SK-N-MC (cell line): ENCODE data around the gene TMEM238L.

Experiments used
- DNase-seq: peaks from one replicate; pipeline ENCODE4 v3.0.0-alpha.2; 2011; ENCODE audit warnings: low read depth, low spot score
- H3K27ac ChIP-seq: fragments of 200-600 bp; sonication (generic); 2 replicates; pipeline ENCODE4 v1.5.1; 2016; ENCODE audit warnings: mixed run types
- H3K36me3 ChIP-seq: fragments of 200-600 bp; sonication (generic); 2 replicates; pipeline ENCODE4 v1.6.1; 2017; ENCODE audit warnings: antibody characterized with exemption, low read length, mixed read lengths; ENCODE audit not compliant: insufficient read depth
- H3K4me3 ChIP-seq: fragments of 200-600 bp; sonication (generic); 2 replicates; pipeline ENCODE4 v1.5.1; 2016
- H3K9ac ChIP-seq: fragments of 200-600 bp; sonication (generic); 2 replicates; pipeline ENCODE4 v1.8.0; 2017; ENCODE audit warnings: mixed run types, mixed read lengths; ENCODE audit not compliant: insufficient read length
- H3K9me3 ChIP-seq: fragments of 200-600 bp; sonication (generic); 2 replicates; pipeline ENCODE4 v1.6.1; 2017; ENCODE audit warnings: low read depth, mild to moderate bottlenecking, antibody characterized with exemption, low read length, moderate library complexity, mixed read lengths
- EZH2 ChIP-seq: fragments of 200-600 bp; sonication (generic); IDR thresholded peaks from one replicate; pipeline ENCODE4 v1.6.1; 2017; ENCODE audit warnings: antibody characterized with exemption
- FOXP2 ChIP-seq: optimal IDR thresholded peaks from 2 replicates; pipeline ENCODE3; 2011; ENCODE audit warnings: mild to moderate bottlenecking, moderate library complexity; ENCODE audit not compliant: insufficient read depth; ENCODE audit errors: extremely low read length, control extremely low read depth
- POLR2AphosphoS5 ChIP-seq: IDR thresholded peaks from 2 replicates; pipeline ENCODE4 v1.6.1; 2012; ENCODE audit warnings: mild to moderate bottlenecking, low read depth, low read length, borderline replicate concordance

The TMEM238L gene

GRCh38 chr17:10757647-10758046 is 46.3 kb downstream of the TMEM238L start:
- Histone ChIP-seq H3K9ac (no peak overlapping the region), H3K36me3 (no peaks in the 10 kb centered on the region), H3K9me3 (no peaks in the 10 kb centered on the region), H3K27ac (no peak overlapping the region), H3K4me3 (no peak overlapping the region)
- TF ChIP-seq POLR2AphosphoS5 (no peak), EZH2 (no peak), FOXP2 (no peak)
- no peak for DNase-seq

- Histone ChIP-seq H3K9me3 (no peaks in the 10 kb centered on the region), H3K9ac (no peak overlapping the region), H3K4me3 (no peak overlapping the region), H3K27ac (no peak overlapping the region), H3K36me3 (no peaks in the 10 kb centered on the region)
- TF ChIP-seq POLR2AphosphoS5 (no peak), FOXP2 (no peak), EZH2 (no peak)
- DNase-seq, result no peak
Measured at GRCh38 chr17:10757067-10757466, 46.8 kb downstream of the TMEM238L start.

GRCh38 chr17:10756619-10757018 is 47.3 kb downstream of the TMEM238L start:
- Histone ChIP-seq H3K27ac (no peak overlapping the region), H3K9ac (no peak overlapping the region), H3K4me3 (no peak overlapping the region), H3K36me3 (no peaks in the 10 kb centered on the region), H3K9me3 (no peaks in the 10 kb centered on the region)
- DNase-seq, result no peak
- TF ChIP-seq FOXP2 (no peak), POLR2AphosphoS5 (no peak), EZH2 (no peak)

GRCh38 chr17:10756185-10756584 is 47.7 kb downstream of the TMEM238L start:
- Histone ChIP-seq H3K4me3 (no peak overlapping the region), H3K9me3 (no peaks in the 10 kb centered on the region), H3K27ac (no peak overlapping the region), H3K36me3 (no peaks in the 10 kb centered on the region), H3K9ac (no peak overlapping the region)
- no peak for TF ChIP-seq POLR2AphosphoS5
- no peak for TF ChIP-seq FOXP2
- no peak for TF ChIP-seq EZH2
- DNase-seq, result no peak

GRCh38 chr17:10755592-10756127 is 48.2 kb downstream of the TMEM238L start:
- Histone ChIP-seq H3K9ac (no peak overlapping the region), H3K36me3 (no peaks in the 10 kb centered on the region), H3K4me3 (no peak overlapping the region), H3K9me3 (no peaks in the 10 kb centered on the region), H3K27ac (no peak overlapping the region)
- TF ChIP-seq FOXP2, result no peak
- TF ChIP-seq POLR2AphosphoS5, result no peak
- TF ChIP-seq EZH2, result no peak
- DNase-seq, result no peak

- no peaks in the 10 kb centered on the region for H3K36me3 ChIP-seq
- H3K4me3 ChIP-seq, result no peak overlapping the region
- no peak for DNase-seq
- no peak overlapping the region for H3K9ac ChIP-seq
- no peak overlapping the region for H3K27ac ChIP-seq
- TF ChIP-seq FOXP2, result no peak
- no peak for TF ChIP-seq POLR2AphosphoS5
- no peaks in the 10 kb centered on the region for H3K9me3 ChIP-seq
Measured at GRCh38 chr17:10754861-10755591, 48.9 kb downstream of the TMEM238L start.

- DNase-seq, result no peak
- no peak overlapping the region for H3K4me3 ChIP-seq
- no peak overlapping the region for H3K9ac ChIP-seq
- no peaks in the 10 kb centered on the region for H3K36me3 ChIP-seq
- H3K27ac ChIP-seq, result no peak overlapping the region
- H3K9me3 ChIP-seq, result no peaks in the 10 kb centered on the region
- TF ChIP-seq POLR2AphosphoS5 (no peak), FOXP2 (no peak), EZH2 (no peak)
Measured at GRCh38 chr17:10754109-10754508, 49.8 kb downstream of the TMEM238L start.

GRCh38 chr17:10752696-10753095 is 51.2 kb downstream of the TMEM238L start:
- Histone ChIP-seq H3K27ac (no peak overlapping the region), H3K4me3 (no peak overlapping the region), H3K9me3 (no peaks in the 10 kb centered on the region), H3K36me3 (no peaks in the 10 kb centered on the region), H3K9ac (no peak overlapping the region)
- DNase-seq, result no peak
- no peak for TF ChIP-seq FOXP2
- TF ChIP-seq POLR2AphosphoS5, result no peak
- no peak for TF ChIP-seq EZH2
